Activated gamma-delta T cell (primary cell): Measurements from ENCODE around the gene AGAP1.

Experiments
- DNase-seq: peaks from one replicate; lab custom pipeline; 2025; lab: John Stamatoyannopoulos, UW

Gene AGAP1

GRCh38 chr2:235489897-235490296 lies 3.9 kb upstream of the AGAP1 start:
- DNase-seq = no peak

GRCh38 chr2:235492850-235493344 lies 946 bp upstream of the AGAP1 start:
- DNase-seq = no peak

- DNase-seq = no peak
Measured at GRCh38 chr2:235493402-235493774, 455 bp upstream of the AGAP1 start.

GRCh38 chr2:235494716-235495372 lies 1.0 kb downstream of the AGAP1 start:
- peak; percentile 16 for DNase-seq

GRCh38 chr2:235495373-235496238 lies 1.8 kb downstream of the AGAP1 start:
- no peak for DNase-seq

GRCh38 chr2:235496239-235496621 lies 2.4 kb downstream of the AGAP1 start:
- no peak for DNase-seq

- no peak for DNase-seq
Measured at GRCh38 chr2:235497096-235497495, 3.3 kb downstream of the AGAP1 start.

GRCh38 chr2:235498541-235498940 lies 4.7 kb downstream of the AGAP1 start:
- DNase-seq = no peak

GRCh38 chr2:235498946-235499812 lies 5.3 kb downstream of the AGAP1 start:
- DNase-seq = no peak

GRCh38 chr2:235500110-235500760 lies 6.4 kb downstream of the AGAP1 start:
- no peak for DNase-seq

- DNase-seq = no peak
Measured at GRCh38 chr2:235500761-235501672, 7.2 kb downstream of the AGAP1 start.

GRCh38 chr2:235501673-235502031 lies 7.8 kb downstream of the AGAP1 start:
- DNase-seq = no peak

- DNase-seq = no peak
Measured at GRCh38 chr2:235502336-235502735, 8.5 kb downstream of the AGAP1 start.

GRCh38 chr2:235504441-235505180 lies 10.8 kb downstream of the AGAP1 start:
- no peak for DNase-seq

- no peak for DNase-seq
Measured at GRCh38 chr2:235505181-235505741, 11.4 kb downstream of the AGAP1 start.

- no peak for DNase-seq
Measured at GRCh38 chr2:235506291-235506996, 12.6 kb downstream of the AGAP1 start.

GRCh38 chr2:235506997-235507615 lies 13.3 kb downstream of the AGAP1 start:
- no peak for DNase-seq

- no peak for DNase-seq
Measured at GRCh38 chr2:235507928-235508327, 14.1 kb downstream of the AGAP1 start.
